Measurements from ENCODE around the gene GRIN3B.

- no peak for TF ChIP-seq EZH2 (IDR thresholded peaks at IDR 0.05; ENCODE audit: borderline replicate concordance, insufficient read depth, low read depth, low read length, poor library complexity, severe bottlenecking)
- TF ChIP-seq CTCF (IDR thresholded peaks at IDR 0.05), result no peak
These were observed 54.8 kb downstream of the GRIN3B start for GRCh38 chr19:1055028-1055425.

All from B cell (primary cell).